M059J (cell line): ENCODE measurements around the gene RAB26. TPM values are rescaled to one million over a fixed set of nuclear protein-coding genes. Genes with fewer than 3 reads are reported as not detected.

Source experiments
- DNase-seq: peaks from one replicate; pipeline ENCODE4 v3.0.0-alpha.2; 2012; ENCODE audit warnings: low read depth
- total RNA-seq: library from RNA; depleted of rRNA; stranded (reverse); fragments of >200 nt; shearing (Covaris generic); gene quantifications from 2 replicates; pipeline ENCODE4 v1.2.3, GENCODE V29; 2014

RAB26 gene
- total RNA-seq, 1 experiment from 2014 or later = 3.8 TPM

DNA sequence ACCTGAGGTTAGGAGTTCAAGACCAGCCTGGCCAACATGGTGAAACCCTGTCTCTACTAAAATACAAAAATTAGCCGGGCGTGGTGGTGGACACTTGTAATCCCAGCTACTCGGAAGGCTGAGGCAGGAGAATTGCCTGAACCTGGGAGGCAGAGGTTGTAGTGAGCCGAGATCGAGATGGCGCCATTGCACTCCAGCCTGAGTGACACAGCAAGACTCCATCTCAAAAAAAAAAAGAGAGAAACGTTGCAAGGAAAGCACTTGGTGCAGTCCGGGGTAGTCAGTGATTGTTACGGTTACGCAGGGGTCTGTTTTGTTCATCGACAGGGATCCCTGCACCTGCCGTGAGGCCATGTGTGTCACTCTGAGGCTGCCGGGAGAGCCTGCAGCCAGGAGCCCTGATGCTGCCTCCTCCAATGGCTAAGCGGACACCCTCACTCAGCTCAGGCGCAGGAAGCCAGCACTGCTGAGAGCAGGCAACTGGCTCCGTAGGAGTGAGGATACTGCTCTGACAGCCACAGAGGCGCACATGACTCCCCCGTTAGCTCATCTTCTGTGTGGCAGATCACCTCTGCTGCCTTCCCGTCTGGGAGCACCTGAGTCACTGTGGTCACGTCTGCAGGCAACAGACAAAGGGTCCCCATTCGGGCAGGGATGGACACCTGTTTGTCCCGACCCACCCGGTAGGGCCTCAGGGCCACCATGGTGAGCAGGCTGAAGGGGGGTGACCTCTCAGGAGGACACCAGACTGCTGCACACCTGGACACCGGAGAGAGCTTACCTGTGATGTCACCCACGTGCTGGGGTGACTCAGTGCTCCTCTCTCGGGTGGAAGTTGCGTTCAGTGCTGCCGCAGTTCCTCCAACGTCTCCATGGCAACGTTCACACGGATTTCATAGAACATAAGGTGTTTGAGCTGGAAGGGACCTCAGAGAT is 5.2 kb upstream of the RAB26 start:
- no peak for DNase-seq

DNA sequence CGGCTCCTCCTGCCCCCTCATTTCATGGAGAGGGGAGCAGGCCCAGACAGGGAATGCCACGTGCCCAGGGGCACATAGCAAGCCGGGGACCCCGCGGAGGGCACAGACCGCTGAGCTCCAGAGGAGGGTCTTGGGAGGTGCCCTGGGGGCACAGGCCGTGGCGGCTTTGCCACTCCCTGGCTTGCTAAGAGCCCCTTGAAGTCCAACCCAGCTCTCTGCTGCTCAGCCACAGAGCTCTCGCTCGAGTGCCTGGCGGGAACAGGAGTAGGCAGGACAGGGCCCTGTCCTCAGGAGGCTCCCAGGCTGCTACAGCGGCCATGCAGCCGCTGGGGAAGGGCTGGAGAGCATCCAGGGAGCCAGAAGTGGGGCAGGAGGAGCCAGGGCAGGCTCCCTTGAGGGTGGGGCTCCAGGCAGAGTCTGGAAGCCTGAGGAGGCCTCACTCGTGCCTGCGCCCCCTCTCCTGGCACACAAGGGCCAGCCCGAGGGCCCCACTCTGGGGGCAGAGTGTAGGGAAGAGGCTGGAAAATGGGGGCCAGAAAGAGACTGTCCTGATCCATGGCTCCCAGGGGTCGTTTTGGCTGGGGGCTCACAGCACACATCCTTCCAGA is 4.4 kb upstream of the RAB26 start:
- no peak for DNase-seq

DNA sequence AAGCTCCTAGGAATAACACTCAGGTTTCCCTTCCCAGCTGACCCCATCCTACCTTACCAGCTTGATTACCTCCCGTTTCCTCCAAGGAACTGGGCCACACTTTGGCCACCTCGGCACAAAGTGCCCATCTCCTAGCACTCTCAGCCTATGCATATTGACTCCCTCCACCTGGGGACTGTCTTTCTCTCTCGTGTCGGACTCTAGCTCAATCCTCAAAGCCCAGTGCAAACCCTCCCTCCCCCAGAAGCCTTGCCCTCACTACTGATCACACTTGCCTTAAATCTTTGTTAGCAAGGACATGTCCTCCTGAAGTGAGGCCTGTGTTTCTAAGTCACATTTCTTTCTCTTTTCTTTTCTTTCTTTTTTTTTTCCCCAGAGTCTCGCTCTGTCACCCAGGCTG is 2.6 kb upstream of the RAB26 start:
- no peak for DNase-seq

DNA sequence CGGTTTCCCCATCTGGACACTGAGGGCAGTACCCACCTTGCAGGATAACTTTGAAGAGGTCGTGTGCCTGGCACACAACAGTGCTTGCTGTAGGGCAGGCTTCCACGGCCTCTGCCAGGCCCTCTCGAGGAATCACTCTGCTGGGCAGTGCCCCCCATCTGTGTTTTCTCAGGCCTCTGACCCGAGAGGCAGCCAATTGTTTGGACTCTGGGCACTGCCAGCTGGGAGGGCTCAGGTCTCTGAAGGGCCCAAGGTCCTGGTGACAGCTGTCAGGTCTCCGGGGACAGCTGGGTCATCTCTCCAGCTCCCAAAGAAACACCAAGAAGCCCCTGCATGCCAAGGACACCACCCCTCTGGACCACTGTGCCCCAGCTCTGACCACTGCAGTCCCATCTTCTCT is 1.0 kb upstream of the RAB26 start:
- DNase-seq = no peak

DNA sequence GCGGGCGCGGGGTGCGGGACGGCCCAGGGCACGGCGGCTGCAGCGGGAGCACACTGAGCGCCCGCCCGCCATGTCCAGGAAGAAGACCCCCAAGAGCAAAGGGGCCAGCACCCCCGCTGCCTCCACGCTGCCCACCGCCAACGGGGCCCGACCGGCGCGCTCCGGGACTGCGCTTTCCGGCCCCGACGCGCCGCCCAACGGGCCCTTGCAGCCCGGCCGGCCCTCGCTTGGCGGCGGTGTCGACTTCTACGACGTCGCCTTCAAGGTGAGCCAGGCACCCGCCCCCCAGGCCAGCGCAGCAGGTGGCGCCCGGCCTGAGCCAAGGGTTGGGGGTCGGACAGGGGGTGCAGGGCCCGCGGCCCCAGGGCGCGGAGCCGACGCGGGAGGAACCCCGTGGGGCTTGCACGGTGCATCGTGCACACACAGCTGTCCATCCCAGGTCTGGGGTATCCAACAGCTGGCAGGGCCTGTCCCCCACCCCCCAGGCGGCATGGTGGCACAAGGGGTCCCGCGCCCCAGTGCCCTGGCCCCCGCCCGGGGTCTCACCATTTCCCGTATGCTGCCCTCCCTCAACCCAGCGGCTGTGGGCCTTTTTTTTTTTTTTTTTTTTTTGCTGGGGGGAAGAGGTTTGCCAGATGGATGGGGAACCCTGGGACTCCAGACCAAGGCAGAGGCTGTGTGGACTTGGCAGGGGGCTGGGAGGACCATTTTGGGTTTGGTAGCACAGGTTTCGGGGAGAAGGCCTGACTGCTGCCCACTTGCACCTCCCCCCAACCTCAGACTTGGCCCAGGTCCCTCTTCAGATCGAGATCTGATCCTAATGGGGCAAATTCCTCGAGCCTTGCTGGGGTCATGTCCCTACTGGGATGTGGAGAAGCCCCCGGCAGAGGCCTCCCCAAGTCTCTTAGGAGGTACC is 547 bp downstream of the RAB26 start:
- DNase-seq = peak; percentile 39

DNA sequence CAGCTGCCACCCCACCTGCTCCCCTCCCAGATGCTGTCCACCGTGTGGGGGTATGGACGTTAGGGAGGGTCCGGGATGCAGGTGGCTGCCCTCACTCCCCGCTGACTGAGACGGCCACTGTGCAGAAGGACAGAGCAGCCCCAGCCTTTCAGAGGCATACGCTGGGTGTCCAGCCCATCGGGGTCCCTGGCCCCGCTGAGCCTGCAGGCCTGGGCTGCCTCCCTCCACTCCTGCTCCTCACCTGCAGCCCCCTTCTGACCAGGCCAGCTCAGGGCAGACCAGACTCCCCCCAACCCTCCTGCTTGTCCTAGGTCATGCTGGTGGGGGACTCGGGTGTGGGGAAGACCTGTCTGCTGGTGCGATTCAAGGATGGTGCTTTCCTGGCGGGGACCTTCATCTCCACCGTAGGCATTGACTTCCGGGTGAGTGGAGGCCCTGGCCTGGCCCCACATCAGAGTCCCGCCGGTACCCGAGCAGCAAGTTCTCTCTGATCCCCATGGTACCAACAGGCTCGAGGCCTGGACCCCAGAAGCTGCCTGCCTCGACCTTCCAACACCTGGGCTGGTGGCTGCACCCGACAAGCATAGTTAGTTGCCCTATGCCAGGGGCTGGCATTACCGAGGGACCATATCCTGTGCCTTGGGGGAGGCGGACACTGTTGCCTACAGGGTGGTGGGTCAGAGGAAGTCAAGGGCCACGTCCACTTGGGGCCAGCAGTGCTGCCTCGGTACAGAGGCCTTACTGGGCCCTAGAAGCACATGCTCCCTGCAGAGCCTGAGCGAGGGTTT is 1.4 kb downstream of the RAB26 start:
- DNase-seq = no peak

DNA sequence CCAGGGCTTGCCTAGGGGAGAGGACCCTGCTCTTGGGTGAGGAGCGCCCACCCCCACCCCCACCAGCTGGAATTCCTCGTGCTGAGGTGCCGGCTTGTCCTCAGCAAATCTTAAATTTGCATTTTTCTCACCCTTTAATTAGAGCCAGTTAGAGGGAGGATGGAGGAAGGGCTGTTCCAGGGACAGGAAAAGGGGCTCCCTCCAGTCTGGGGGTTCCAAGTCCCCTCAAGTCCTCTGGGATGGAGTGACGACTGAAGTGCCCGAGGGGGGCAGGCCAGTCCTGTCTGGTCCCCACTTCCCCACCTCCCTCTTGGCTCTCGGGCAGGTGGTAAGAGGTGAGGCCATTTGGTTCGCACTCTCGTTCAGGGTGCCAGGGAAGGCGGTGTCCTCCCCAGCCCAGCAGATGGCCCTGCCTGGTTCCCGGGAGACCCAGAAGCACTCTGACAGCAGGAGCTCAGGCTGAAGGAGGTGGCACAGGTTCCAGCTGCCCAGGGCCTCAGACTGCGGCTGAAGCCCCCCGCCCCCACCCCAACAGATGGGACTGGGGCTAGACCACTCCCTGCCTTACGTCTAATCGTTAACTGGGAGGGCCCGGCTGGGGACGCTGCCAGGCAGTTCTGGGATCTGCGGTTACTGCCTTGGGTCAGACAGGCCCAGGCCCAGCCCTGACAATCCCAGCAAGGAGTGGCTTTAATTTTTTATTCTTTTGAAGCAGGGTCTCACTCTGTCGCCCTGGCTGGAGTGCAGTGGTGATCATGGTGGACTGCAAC is 2.2 kb downstream of the RAB26 start:
- DNase-seq = peak; percentile 42

DNA sequence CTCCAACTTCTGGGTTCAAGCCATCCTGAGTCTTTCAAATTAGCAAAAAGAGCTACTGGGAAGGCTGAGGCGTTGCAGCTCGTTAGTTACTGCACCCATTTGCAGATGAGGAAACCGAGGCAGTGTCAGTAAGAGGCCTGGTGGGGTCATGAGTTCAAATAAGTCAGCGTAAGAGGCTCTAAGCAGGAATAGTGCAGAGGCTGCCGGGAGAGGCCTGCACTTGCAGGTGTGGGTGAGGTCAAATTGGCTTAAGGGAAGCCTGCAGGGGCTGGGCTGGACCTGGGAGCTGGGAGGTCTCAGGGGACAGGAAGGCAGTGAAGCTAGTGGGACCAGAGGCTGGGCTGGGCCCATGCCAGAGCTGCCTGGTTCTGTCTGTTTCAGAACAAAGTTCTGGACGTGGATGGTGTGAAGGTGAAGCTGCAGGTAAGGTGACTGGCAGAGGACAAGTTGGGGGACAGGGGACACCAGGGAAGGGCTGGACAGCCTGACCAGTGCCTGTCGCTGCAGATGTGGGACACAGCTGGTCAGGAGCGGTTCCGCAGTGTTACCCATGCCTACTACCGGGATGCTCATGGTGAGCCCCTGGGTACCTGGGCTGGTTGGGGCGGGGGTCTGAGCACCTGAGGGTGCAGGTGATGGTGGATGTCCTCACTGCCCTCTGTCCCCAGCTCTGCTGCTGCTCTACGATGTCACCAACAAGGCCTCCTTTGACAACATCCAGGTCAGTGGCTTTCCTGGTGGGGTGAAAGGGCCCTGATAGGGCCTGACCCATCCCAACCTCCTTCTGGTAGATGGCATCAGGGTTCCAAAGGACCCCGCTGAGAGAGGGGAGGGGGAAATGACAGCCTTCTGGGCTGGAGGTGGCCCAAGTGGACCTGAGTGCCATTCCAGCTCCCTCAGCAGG is 3.0 kb downstream of the RAB26 start:
- no peak for DNase-seq

DNA sequence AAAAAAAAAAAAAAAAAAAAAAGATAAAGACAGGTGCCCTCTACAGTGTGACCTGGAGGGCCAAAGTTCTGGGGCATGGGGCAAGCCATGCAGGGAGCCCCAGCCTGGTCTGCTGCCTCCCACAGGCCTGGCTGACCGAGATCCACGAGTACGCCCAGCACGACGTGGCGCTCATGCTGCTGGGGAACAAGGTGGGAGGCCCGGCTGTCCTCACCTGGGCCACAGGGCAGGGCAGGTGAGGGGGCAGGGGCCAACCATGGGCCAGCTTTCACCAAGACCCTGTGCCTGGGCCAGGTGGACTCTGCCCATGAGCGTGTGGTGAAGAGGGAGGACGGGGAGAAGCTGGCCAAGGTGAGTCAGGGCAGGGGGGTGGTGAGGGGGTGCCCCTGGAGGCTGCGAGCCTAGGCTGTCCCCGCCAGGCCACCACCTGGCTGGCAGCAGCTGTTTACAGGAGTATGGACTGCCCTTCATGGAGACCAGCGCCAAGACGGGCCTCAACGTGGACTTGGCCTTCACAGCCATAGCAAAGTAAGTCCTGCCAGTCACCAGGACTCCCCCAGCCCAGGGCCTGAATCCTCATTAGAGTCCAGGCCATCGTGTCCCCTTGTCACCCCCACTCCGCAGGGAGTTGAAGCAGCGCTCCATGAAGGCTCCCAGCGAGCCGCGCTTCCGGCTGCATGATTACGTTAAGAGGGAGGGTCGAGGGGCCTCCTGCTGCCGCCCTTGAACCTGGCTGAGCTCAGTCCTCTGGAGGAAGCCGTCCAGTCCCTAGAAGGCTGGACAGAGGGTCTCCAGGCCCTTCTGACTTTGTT is 4.5 kb downstream of the RAB26 start:
- DNase-seq = no peak

DNA sequence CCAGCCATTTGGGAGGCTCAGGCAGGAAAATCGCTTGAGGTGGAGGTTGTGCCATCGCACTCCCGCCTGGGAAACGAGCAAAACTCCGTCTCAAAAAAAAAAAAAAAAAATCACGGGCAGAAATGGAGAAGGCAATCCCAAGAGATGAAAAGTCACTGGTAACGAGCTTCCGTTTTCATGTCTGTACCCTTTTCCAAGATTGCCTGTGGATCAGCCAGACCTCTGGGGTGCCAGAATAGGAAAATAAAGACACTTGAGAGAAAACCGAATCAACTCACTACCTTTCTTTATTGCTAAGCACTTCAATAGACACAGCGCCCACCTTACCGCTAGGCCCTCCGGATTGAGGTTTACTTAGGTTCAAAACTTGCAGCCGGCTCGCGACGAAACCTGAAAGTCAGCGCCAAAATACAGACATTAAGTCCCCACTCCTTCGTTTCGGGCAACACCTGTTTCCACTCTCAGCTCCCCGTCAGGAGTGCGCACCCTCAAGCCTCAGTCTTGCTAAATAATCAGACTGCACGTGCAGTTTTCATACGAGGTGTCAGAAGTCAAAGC is 6.2 kb downstream of the RAB26 start:
- no peak for DNase-seq

DNA sequence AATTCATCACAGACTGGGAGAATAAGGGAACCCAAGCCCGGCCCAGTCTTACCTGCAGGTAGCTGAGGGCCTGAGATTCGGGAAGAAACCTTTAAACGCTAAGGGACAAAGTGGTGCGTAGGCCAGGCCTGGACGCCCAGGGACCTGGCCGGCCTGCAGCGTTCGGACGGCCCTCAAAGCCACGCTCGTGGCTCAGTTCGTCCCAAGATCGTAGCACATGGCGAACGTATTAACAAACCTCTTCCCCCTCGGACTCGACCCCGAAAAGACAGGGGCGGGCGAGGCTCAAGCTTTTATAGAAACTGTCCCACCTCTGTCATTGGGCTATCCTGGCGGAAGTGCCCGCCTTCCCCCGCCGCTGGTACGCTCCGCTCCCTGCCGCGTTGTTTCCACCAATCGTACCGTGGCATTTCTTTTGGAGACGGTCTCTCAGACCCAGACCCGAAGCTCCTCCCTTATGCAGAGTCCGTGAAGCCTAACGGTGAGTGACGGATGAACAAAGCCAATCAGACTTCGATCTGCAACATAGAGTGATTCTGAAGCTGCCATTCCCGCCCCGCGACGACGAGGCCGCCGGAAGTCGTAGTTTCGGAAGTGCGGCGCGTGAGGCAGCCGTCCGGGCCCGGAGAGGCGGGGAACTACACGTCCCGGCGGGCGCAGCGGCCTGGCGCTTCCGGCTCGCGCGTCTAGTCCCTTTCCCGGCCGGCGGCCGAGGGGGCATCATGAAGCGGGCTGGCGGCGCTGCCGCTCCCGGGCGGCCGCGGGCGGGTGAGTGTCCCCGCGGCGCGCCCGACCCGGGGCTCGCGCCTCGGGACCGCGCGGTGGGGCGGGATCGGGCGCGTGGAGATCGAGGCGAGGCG is 6.9 kb downstream of the RAB26 start, which contains the start of gene TRAF7:
TSS of gene TRAF7 (plus strand) at position 692 of the 860 bp plus-strand sequence. CDS start 8,139 bp downstream, outside the sequence.
- peak; percentile 100 for DNase-seq

DNA sequence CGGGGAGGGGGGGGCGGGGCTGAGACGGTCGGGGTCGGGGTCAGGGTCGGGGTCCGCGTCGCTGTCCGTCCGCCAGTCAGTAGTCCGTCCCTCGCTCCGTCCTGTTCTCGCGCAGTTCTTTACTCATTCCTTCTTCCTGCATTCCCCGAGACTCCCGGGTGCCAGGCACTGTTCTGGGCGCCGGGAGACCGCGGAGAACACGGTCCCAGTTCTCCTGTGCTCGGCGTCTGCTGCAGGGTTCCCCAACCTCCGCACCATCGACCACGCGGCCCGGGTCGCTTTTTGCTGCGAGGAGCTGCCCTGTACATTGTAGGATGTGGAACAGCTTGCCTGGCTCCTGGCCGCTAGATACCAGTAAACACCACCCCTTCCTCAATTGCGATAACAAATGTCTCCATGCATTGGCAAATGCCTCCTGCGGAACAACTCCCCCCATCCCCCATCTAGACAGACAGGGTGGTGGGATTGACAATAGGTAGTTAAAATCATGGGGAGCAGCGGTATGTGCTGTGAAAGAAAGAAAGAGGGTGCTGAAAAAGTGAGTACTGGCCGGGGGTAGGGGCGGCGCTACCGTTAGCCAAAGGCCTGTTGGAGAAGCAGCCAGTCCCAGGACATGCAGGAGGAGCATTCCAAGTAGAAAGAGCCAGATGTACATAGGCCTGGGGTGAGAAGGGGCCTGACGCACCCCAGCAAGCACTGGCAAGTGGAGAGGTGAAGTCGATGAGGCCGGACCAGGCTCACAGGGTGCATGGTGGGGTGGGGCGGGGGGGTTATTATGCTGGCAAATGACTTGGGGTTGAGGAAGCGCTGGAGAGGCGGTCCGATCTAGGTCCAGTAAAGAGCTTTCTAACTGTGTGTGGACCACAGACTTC is 7.8 kb downstream of the RAB26 start:
- DNase-seq = no peak

DNA sequence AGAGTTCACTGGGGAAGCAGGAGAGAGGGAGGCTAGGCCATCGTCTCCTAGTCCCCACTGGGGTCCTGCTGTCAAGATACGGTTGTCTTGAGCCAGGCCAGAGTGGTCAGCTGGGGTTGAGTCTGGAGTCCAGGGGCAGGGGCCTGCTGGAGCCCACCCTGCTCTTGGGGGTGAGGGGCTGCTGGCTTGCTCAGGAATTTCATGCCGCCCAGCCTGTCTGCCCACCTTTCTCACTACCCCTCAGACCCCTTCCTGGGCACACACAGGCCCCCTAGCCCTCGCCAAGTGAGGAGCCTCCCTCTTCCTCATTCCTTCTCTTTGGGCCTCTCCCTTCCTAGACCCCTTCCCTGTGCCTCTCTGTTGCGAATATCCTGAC is 8.4 kb downstream of the RAB26 start:
- no peak for DNase-seq

DNA sequence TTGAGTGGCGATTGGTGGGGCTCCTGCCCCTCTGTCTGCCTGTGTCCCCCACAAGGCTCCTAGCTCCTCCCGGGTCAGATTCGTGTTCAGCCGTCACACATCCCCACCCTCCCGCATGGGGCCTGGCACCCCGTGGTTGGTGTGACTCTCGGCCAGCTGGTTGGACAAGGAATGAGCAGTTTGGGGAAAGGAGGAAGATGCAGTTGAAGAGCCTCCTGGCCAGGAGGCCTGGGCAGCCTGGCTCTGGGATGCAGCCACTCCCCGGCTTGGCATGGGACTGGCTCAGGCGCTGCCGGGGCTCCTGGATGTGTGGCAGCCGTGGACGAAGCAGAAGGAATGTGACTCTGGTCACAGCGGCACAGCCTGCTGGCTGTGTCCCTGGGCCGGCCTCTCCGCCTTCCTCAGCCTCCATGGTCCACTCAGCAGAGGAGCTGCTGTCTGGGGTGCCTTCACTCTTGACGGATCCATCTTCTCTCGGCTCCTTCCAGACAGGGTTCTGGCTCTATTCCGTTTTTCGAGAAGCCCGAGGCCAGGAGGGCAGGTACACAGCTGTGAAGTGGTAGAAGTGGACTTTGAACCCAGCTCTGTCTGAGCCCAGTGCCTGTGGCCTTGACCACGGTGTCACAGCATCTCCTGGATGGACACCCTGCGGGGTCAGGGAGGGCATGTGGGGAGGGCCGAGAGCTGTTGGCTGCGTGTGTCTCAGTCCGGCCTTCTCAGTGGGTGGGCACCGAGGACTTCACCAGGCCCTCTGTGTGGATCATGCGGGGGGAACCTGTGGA is 9.2 kb downstream of the RAB26 start:
- DNase-seq = no peak

DNA sequence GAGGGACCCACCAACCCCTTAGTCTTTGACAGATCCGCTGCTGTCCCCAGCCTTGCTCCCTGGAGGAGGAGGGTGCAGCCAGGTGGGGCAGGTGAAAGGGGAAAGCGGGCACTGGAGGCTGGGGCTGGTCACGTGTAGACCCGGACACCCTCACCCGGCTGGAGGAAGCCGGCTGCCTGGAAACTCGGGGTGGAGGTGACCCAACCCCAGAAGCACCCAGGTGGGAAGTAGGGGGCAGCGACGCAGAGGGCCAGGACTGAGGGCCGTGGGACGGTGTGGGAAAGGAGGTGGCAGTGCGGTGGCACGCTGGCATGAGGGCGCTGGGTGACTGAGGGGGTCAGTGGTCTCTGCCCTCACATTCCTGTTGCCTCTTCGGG is 9.8 kb downstream of the RAB26 start:
- DNase-seq = no peak
